Glomerular visceral epithelial cell (primary cell): ENCODE data around the gene MAPK9.

Experiments
- DNase-seq: peaks from one replicate; pipeline ENCODE4 v3.0.0-alpha.2; 2016; ENCODE audit errors: extremely low spot score

The MAPK9 gene

GRCh38 chr5:180205916-180206315 is 86.0 kb downstream of the MAPK9 start:
- DNase-seq = no peak

- DNase-seq = no peak
Measured at GRCh38 chr5:180204276-180204819, 87.5 kb downstream of the MAPK9 start.

- DNase-seq = no peak
Measured at GRCh38 chr5:180202939-180203573, 88.8 kb downstream of the MAPK9 start.

- peak; percentile 22 for DNase-seq
Measured at GRCh38 chr5:180201051-180201987, 90.6 kb downstream of the MAPK9 start.

- DNase-seq = no peak
Measured at GRCh38 chr5:180199390-180199789, 92.5 kb downstream of the MAPK9 start.

GRCh38 chr5:180198208-180198607 is 93.7 kb downstream of the MAPK9 start:
- DNase-seq = no peak

GRCh38 chr5:180197016-180197702 is 94.7 kb downstream of the MAPK9 start:
- DNase-seq = no peak

- DNase-seq = no peak
Measured at GRCh38 chr5:180194410-180195345, 97.2 kb downstream of the MAPK9 start.

- no peak for DNase-seq
Measured at GRCh38 chr5:180193749-180194375, 98.0 kb downstream of the MAPK9 start.

GRCh38 chr5:180191716-180192115 is 100.2 kb downstream of the MAPK9 start:
- no peak for DNase-seq

GRCh38 chr5:180187767-180188166 is 104.1 kb downstream of the MAPK9 start:
- DNase-seq = no peak
